Gastrocnemius medialis (tissue), 4 donors: ENCODE measurements around the gene CORO6.

ENCODE experiments used
- POLR2A ChIP-seq, 2 donors: fragments of 450-650 bp; IDR thresholded peaks; one replicate each; pipeline ENCODE4 v1.6.1; 2017; ENCODE audit warnings: antibody characterized with exemption in 2 of 2, mild to moderate bottlenecking in 2 of 2, moderate library complexity in 2 of 2
- TF ChIP-seq, protein P1 (sequence below), 5 experiments: fragments of 450-650 bp in 3 of 5; fragments of 200-600 bp in 2 of 5; sonication (generic) in 2 of 5; IDR thresholded peaks in 4 of 5; conservative IDR thresholded peaks in 1 of 5; 1 replicate in 4 of 5; 2 replicates in 1 of 5; pipeline ENCODE4 v1.5.1; 2016 to 2019; ENCODE audit warnings: antibody characterized with exemption in 5 of 5, mild to moderate bottlenecking in 3 of 5, moderate library complexity in 3 of 5

DNA sequence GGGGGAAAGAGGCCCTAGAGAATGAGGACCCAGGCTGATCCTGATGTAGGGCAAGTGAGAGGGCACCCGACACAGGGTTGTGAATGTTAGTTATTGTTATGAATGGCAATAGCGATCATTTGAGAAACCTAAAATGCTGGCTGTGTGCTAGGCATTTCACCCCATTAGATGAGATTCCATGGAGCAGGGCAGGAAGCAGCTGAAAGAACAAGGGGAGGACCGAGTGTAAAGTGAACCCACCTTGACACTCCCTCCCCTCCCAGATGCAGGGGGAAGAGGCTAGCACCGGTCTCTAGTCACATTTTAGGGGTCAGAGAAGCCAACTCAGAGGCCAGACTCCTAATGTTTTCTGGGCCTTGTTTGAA lies 553 bp upstream of the CORO6 start:
- TF ChIP-seq, protein P1, sequence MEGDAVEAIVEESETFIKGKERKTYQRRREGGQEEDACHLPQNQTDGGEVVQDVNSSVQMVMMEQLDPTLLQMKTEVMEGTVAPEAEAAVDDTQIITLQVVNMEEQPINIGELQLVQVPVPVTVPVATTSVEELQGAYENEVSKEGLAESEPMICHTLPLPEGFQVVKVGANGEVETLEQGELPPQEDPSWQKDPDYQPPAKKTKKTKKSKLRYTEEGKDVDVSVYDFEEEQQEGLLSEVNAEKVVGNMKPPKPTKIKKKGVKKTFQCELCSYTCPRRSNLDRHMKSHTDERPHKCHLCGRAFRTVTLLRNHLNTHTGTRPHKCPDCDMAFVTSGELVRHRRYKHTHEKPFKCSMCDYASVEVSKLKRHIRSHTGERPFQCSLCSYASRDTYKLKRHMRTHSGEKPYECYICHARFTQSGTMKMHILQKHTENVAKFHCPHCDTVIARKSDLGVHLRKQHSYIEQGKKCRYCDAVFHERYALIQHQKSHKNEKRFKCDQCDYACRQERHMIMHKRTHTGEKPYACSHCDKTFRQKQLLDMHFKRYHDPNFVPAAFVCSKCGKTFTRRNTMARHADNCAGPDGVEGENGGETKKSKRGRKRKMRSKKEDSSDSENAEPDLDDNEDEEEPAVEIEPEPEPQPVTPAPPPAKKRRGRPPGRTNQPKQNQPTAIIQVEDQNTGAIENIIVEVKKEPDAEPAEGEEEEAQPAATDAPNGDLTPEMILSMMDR (IDR thresholded peaks at IDR 0.05 in 4 of 5, conservative IDR thresholded peaks at IDR 0.05 in 1 of 5) = no peak
- TF ChIP-seq POLR2A (IDR thresholded peaks at IDR 0.05) = no peak
